ENCODE results near the gene LRP1B. TPM values are rescaled to one million over a fixed set of nuclear protein-coding genes. Genes with fewer than 3 reads are reported as not detected.

Gene LRP1B
- total RNA-seq, 4 donors from 2014 or later: 37.1 to 82.7 (median 50.9) TPM

DNA sequence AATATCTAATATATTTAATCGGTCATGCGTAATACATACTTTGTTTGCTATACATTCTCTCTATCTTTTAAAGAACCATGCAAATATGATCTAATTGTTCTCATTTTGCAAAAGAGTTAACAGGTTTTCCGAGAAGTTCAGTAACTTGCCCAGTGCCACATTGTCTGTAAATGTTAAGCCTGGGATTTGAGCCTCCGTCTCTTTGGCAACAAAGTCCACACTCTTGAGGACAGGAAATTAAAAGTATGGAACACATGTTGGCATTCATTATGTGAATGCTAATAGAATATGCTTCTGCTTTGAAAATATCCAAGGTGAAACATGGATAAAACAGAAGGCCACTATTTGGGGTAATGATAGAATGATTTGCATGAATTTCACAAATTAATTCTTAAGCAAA lies 85.2 kb downstream of the LRP1B start:
- Histone ChIP-seq H3K27ac (no peak overlapping the region), H3K4me1 (no peaks in the 10 kb centered on the region), H3K9me3 (no peaks in the 10 kb centered on the region), H3K4me3 (replicated peaks in 1 of 3) (no peak overlapping the region), H3K27me3 (no peaks in the 10 kb centered on the region), H3K36me3 (no peaks in the 10 kb centered on the region)
- intact Hi-C loops (cut with DNase I): no loop called here
- no peak for TF ChIP-seq POLR2A (IDR thresholded peaks at IDR 0.05)
- TF ChIP-seq, protein P1, sequence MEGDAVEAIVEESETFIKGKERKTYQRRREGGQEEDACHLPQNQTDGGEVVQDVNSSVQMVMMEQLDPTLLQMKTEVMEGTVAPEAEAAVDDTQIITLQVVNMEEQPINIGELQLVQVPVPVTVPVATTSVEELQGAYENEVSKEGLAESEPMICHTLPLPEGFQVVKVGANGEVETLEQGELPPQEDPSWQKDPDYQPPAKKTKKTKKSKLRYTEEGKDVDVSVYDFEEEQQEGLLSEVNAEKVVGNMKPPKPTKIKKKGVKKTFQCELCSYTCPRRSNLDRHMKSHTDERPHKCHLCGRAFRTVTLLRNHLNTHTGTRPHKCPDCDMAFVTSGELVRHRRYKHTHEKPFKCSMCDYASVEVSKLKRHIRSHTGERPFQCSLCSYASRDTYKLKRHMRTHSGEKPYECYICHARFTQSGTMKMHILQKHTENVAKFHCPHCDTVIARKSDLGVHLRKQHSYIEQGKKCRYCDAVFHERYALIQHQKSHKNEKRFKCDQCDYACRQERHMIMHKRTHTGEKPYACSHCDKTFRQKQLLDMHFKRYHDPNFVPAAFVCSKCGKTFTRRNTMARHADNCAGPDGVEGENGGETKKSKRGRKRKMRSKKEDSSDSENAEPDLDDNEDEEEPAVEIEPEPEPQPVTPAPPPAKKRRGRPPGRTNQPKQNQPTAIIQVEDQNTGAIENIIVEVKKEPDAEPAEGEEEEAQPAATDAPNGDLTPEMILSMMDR (IDR thresholded peaks at IDR 0.05): no peak
- 91 to 97% methylated on average over 4 of the region's 4 CpGs for WGBS, 2 donors
- DNase-seq: no peak

DNA sequence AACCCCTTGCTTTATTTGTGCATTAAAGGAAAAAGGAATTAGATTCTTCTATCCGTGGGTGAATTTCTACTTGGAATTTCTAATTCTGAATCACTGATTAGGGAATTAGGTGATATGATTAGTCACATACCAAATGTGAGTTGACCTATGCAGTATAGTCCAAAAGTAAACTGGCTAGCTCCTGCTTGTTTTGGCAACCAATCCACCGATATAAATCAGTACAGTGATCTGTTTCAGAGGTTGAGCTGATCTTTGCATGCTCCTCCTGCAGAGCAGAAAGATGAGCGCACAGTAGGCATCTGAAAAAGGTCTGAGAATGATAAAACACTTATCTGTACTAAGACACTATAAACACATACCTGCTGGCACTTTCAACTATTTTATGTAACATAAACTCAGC lies 86.6 kb downstream of the LRP1B start:
- intact Hi-C loops (cut with DNase I): no loop called here
- Histone ChIP-seq H3K27me3 (no peaks in the 10 kb centered on the region), H3K4me3 (replicated peaks in 1 of 3) (no peak overlapping the region), H3K9me3 (no peaks in the 10 kb centered on the region), H3K36me3 (no peaks in the 10 kb centered on the region), H3K27ac (no peak overlapping the region), H3K4me1 (peaks cover 0 to 2% of the 10 kb centered on the region in 2 donors)
- DNase-seq: no peak
- WGBS, 2 donors: 65 to 81% methylated on average over 3 of the region's 3 CpGs
- TF ChIP-seq POLR2A (IDR thresholded peaks at IDR 0.05): no peak
- TF ChIP-seq, protein P1 (IDR thresholded peaks at IDR 0.05): no peak

DNA sequence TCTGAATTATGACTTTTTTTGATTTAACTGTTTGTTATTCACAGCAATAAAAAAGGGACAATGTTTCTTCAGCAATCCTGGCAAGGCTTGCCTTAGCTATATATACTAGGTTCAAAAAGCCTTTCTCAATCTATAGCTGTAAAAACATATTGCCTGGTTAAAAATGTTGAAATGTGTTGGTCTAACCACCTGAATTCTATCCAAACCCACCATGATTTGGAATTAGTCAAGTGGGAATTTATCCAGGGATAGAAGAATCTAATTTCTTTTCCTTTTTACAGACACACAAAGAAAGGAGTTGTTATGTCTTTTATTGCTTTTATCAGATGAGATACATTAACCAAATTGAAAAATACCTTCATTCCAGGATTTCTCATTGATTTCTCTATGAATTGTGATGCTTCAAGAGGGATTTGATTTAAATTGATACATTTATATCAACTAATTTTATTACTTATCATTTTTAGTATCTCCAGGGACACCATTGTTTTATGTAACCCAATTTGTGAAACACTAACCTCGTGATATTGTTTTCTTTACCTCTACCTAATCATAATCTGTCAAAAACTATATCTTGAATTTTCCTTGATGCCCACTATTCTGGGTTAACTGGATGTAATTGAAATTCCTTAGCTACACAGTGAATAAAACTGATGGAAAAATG lies 88.1 kb downstream of the LRP1B start:
- DNase-seq: no peak
- H3K4me3 ChIP-seq (replicated peaks in 1 of 3): no peak overlapping the region
- TF ChIP-seq, protein P1 (IDR thresholded peaks at IDR 0.05): no peak
- TF ChIP-seq POLR2A (IDR thresholded peaks at IDR 0.05): no peak
- H3K4me1 ChIP-seq: peaks cover 0 to 12% of the 10 kb centered on the region in 2 donors
- H3K36me3 ChIP-seq: no peaks in the 10 kb centered on the region
- intact Hi-C loops (cut with DNase I): no loop called here
- no peak overlapping the region for H3K27ac ChIP-seq
- H3K9me3 ChIP-seq: no peaks in the 10 kb centered on the region
- no peaks in the 10 kb centered on the region for H3K27me3 ChIP-seq
- 85 to 92% methylated on average over 1 of the region's 1 CpG for WGBS, 2 donors

DNA sequence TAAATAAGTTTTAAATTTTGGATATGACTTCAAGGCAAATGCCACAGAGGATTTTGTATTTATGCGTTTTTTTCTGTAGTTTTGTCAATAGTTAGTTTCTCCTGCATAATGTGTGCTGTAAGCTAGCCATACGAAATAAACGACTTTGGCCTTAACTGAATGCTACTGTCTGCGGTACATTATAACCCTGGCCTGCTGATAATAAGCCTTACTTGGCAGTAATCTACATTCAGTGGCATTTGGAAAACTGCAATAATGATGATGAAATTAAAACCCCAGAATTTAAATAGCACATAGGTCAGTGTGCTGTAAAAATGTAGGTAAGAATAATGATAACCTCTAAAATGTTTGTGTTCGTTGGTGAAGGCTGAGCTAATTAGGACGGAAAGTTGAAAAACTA lies 88.8 kb downstream of the LRP1B start:
- H3K36me3 ChIP-seq: no peaks in the 10 kb centered on the region
- TF ChIP-seq POLR2A (IDR thresholded peaks at IDR 0.05): no peak
- TF ChIP-seq, protein P1 (IDR thresholded peaks at IDR 0.05): no peak
- no peak overlapping the region for H3K4me3 ChIP-seq (replicated peaks in 1 of 3)
- peaks cover 0 to 12% of the 10 kb centered on the region in 2 donors for H3K4me1 ChIP-seq
- H3K27me3 ChIP-seq: no peaks in the 10 kb centered on the region
- H3K27ac ChIP-seq: no peak overlapping the region
- no peak for DNase-seq
- H3K9me3 ChIP-seq: no peaks in the 10 kb centered on the region
- 87 to 90% methylated on average over 6 of the region's 6 CpGs for WGBS, 2 donors
- intact Hi-C loops (cut with DNase I): no loop called here

DNA sequence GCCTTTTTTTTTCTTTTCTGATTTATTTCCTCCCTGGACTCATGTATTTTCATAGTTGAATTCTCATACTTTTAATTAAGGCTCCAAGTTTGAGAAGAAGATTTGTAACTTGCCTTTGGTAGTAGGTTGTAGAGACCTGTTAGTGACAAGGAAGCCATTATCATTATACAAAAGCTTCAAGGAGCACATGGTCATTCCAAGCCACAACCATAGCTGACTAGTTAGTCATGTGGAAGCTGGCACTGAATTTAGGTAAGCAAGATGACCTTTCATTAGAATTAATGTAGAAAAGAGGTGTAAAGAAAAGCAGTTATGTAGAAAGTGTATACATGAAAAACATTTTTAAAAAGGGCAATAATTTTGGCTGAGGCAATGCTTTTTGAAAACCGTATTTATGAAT lies 89.7 kb downstream of the LRP1B start:
- DNase-seq: no peak
- Histone ChIP-seq H3K27me3 (no peaks in the 10 kb centered on the region), H3K36me3 (no peaks in the 10 kb centered on the region), H3K27ac (no peak overlapping the region), H3K4me1 (peaks cover 0 to 12% of the 10 kb centered on the region in 2 donors), H3K4me3 (replicated peaks in 1 of 3) (no peak overlapping the region), H3K9me3 (no peaks in the 10 kb centered on the region)
- no peak for TF ChIP-seq POLR2A (IDR thresholded peaks at IDR 0.05)
- TF ChIP-seq, protein P1 (IDR thresholded peaks at IDR 0.05): no peak
- intact Hi-C loops (cut with DNase I): no loop called here
- 88 to 92% methylated on average over 1 of the region's 1 CpG for WGBS, 2 donors

All from thyroid gland (tissue), 4 donors.